ENCODE measurements around the gene MRPL19. TPM values are rescaled to one million over a fixed set of nuclear protein-coding genes. Genes with fewer than 3 reads are reported as not detected.

Gene MRPL19
- total and polyA plus RNA-seq, 2 of the 13 experiments (the other 11 are each of a cell fraction or from before 2014, with no cell fraction given) = 43.2 to 163 TPM

DNA sequence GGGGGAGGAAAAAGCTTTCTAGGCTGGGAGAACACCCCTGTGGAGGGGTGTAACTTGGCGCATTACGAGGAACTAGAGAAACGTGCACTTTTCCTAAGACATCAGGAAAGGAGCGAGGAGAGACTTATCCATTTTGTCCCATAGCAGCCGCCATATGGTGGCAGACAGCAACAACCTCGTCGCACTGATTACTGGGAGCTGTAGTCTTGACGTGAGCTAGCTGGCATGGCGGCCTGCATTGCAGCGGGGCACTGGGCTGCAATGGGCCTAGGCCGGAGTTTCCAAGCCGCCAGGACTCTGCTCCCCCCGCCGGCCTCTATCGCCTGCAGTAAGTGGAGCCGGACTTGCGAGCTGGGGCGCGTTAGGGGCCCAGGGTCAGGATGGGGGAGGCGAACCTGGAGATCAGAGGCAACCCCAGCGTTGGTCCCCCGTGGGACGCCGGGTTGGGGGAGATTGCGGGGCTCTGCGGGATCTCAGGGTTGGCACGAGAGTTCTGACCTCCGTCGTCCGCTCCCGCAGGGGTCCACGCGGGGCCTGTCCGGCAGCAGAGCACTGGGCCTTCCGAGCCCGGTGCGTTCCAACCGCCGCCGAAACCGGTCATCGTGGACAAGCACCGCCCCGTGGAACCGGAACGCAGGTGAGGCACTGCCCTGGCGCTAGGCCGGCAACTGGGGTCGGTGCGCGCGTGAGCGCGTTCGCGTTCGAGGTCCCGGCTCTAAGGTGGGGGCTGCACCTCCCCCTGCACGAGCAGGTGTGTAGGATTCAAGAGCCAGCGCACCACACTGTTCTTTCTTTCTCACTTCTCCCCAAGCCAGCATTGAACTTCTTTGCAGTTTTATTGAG lies at the start of gene MRPL19 (continued):
- TF ChIP-seq, protein P1, sequence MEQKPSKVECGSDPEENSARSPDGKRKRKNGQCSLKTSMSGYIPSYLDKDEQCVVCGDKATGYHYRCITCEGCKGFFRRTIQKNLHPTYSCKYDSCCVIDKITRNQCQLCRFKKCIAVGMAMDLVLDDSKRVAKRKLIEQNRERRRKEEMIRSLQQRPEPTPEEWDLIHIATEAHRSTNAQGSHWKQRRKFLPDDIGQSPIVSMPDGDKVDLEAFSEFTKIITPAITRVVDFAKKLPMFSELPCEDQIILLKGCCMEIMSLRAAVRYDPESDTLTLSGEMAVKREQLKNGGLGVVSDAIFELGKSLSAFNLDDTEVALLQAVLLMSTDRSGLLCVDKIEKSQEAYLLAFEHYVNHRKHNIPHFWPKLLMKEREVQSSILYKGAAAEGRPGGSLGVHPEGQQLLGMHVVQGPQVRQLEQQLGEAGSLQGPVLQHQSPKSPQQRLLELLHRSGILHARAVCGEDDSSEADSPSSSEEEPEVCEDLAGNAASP (CRISPR knock-in tag; IDR thresholded peaks at IDR 0.05; ENCODE audit: borderline replicate concordance) = peak; percentile 46; the same call in 1 of the 2 replicates
- no peak for TF ChIP-seq ATRX (CRISPR knock-in tag; IDR thresholded peaks at IDR 0.05; ENCODE audit: borderline replicate concordance)
- peak; percentile 89 for TF ChIP-seq ZNF547 (CRISPR knock-in tag; IDR thresholded peaks at IDR 0.05)
- peak; percentile 74 for TF ChIP-seq JUN (CRISPR knock-in tag; IDR thresholded peaks at IDR 0.05)
- peak; percentile 69 for TF ChIP-seq ZNF773 (CRISPR knock-in tag; IDR thresholded peaks at IDR 0.05; ENCODE audit: borderline replicate concordance)
- peak; percentile 42; the same call in 1 of the 2 replicates for TF ChIP-seq SMAD1 (CRISPR knock-in tag; IDR thresholded peaks at IDR 0.05; ENCODE audit: borderline replicate concordance, low read depth)
- TF ChIP-seq, protein P2, sequence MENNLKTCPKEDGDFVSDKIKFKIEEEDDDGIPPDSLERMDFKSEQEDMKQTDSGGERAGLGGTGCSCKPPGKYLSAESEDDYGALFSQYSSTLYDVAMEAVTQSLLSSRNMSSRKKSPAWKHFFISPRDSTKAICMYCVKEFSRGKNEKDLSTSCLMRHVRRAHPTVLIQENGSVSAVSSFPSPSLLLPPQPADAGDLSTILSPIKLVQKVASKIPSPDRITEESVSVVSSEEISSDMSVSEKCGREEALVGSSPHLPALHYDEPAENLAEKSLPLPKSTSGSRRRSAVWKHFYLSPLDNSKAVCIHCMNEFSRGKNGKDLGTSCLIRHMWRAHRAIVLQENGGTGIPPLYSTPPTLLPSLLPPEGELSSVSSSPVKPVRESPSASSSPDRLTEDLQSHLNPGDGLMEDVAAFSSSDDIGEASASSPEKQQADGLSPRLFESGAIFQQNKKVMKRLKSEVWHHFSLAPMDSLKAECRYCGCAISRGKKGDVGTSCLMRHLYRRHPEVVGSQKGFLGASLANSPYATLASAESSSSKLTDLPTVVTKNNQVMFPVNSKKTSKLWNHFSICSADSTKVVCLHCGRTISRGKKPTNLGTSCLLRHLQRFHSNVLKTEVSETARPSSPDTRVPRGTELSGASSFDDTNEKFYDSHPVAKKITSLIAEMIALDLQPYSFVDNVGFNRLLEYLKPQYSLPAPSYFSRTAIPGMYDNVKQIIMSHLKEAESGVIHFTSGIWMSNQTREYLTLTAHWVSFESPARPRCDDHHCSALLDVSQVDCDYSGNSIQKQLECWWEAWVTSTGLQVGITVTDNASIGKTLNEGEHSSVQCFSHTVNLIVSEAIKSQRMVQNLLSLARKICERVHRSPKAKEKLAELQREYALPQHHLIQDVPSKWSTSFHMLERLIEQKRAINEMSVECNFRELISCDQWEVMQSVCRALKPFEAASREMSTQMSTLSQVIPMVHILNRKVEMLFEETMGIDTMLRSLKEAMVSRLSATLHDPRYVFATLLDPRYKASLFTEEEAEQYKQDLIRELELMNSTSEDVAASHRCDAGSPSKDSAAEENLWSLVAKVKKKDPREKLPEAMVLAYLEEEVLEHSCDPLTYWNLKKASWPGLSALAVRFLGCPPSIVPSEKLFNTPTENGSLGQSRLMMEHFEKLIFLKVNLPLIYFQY (CRISPR knock-in tag; IDR thresholded peaks at IDR 0.05; ENCODE audit: borderline replicate concordance) = peak; percentile 76
- TF ChIP-seq, protein P3, sequence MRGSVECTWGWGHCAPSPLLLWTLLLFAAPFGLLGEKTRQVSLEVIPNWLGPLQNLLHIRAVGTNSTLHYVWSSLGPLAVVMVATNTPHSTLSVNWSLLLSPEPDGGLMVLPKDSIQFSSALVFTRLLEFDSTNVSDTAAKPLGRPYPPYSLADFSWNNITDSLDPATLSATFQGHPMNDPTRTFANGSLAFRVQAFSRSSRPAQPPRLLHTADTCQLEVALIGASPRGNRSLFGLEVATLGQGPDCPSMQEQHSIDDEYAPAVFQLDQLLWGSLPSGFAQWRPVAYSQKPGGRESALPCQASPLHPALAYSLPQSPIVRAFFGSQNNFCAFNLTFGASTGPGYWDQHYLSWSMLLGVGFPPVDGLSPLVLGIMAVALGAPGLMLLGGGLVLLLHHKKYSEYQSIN (CRISPR knock-in tag; IDR thresholded peaks at IDR 0.05; ENCODE audit: borderline replicate concordance) = no peak
- TF ChIP-seq HOMEZ (CRISPR knock-in tag; IDR thresholded peaks at IDR 0.05; ENCODE audit: low read depth) = peak; percentile 6; the same call in 1 of the 2 replicates
- peak; percentile 100 for TF ChIP-seq FOXK1 (CRISPR knock-in tag; IDR thresholded peaks at IDR 0.05; ENCODE audit: borderline replicate concordance, low read depth)
- TF ChIP-seq, protein P4, sequence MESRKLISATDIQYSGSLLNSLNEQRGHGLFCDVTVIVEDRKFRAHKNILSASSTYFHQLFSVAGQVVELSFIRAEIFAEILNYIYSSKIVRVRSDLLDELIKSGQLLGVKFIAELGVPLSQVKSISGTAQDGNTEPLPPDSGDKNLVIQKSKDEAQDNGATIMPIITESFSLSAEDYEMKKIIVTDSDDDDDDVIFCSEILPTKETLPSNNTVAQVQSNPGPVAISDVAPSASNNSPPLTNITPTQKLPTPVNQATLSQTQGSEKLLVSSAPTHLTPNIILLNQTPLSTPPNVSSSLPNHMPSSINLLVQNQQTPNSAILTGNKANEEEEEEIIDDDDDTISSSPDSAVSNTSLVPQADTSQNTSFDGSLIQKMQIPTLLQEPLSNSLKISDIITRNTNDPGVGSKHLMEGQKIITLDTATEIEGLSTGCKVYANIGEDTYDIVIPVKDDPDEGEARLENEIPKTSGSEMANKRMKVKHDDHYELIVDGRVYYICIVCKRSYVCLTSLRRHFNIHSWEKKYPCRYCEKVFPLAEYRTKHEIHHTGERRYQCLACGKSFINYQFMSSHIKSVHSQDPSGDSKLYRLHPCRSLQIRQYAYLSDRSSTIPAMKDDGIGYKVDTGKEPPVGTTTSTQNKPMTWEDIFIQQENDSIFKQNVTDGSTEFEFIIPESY (CRISPR knock-in tag; IDR thresholded peaks at IDR 0.05) = peak; percentile 66; the same call in 1 of the 2 replicates
- TF ChIP-seq ZSCAN20 (CRISPR knock-in tag; IDR thresholded peaks at IDR 0.05; ENCODE audit: borderline replicate concordance) = peak; percentile 89
- peak; percentile 67; the same call in 1 of the 2 replicates for TF ChIP-seq CEBPG (CRISPR knock-in tag; IDR thresholded peaks at IDR 0.05)
- peak; percentile 79 for TF ChIP-seq FOXA3 (CRISPR knock-in tag; IDR thresholded peaks at IDR 0.05)
- TF ChIP-seq NFE2 (CRISPR knock-in tag; IDR thresholded peaks at IDR 0.05) = no peak
- no peak for TF ChIP-seq TRIM24 (CRISPR knock-in tag; IDR thresholded peaks at IDR 0.05)

Measured in HepG2 (cell line).